Neural progenitor cell (in vitro differentiated cells): ENCODE results near the gene STAG3. TPM values are rescaled to one million over a fixed set of nuclear protein-coding genes. Genes with fewer than 3 reads are reported as not detected.

ENCODE experiments used
- DNase-seq: peaks from one replicate; pipeline ENCODE4 v3.0.0-alpha.2; 2016; ENCODE audit warnings: low spot score
- H2AFZ ChIP-seq: fragments of 200-600 bp; sonication (generic); replicated peaks from 2 replicates; pipeline ENCODE4 v1.6.1; 2016; ENCODE audit warnings: antibody characterized with exemption
- H3F3A ChIP-seq: fragments of 200-600 bp; sonication (generic); 2 replicates; pipeline ENCODE4 v1.6.1; 2016; ENCODE audit warnings: antibody characterized with exemption, low read depth
- H3K27ac ChIP-seq: fragments of 200-600 bp; sonication (generic); 2 replicates; pipeline ENCODE4 v1.5.1; 2016; ENCODE audit warnings: mild to moderate bottlenecking
- H3K27me3 ChIP-seq: fragments of 200-600 bp; sonication (generic); 2 replicates; pipeline ENCODE4 v1.6.1; 2016; ENCODE audit warnings: mild to moderate bottlenecking, moderate library complexity
- H3K36me3 ChIP-seq: fragments of 200-600 bp; sonication (generic); 2 replicates; pipeline ENCODE4 v1.5.1; 2016
- H3K4me1 ChIP-seq: fragments of 200-600 bp; sonication (generic); 2 replicates; pipeline ENCODE4 v1.6.1; 2016; ENCODE audit warnings: mixed run types
- H3K4me2 ChIP-seq: fragments of 200-600 bp; sonication (generic); 2 replicates; pipeline ENCODE4 v1.6.1; 2016
- H3K4me3 ChIP-seq: fragments of 200-600 bp; sonication (generic); 2 replicates; pipeline ENCODE4 v1.5.1; 2016
- H3K79me2 ChIP-seq: fragments of 200-600 bp; sonication (generic); 2 replicates; pipeline ENCODE4 v1.6.1; 2016; ENCODE audit warnings: low read depth
- H3K9ac ChIP-seq: fragments of 200-600 bp; sonication (generic); 2 replicates; pipeline ENCODE4 v1.6.1; 2016
- H3K9me3 ChIP-seq: fragments of 200-600 bp; sonication (generic); 2 replicates; pipeline ENCODE4 v1.5.1; 2016; ENCODE audit warnings: low read depth
- H4K20me1 ChIP-seq: fragments of 200-600 bp; sonication (generic); 2 replicates; pipeline ENCODE4 v1.6.1; 2016; ENCODE audit warnings: low read depth
- H3K27ac Mint-ChIP-seq: 3 replicates; pipeline ENCODE4 v1.8.0; 2021; ENCODE audit warnings: mixed read lengths
- H3K27me3 Mint-ChIP-seq: 2 replicates; pipeline ENCODE4 v1.8.0; 2022; ENCODE audit warnings: low read depth, mild to moderate bottlenecking, inconsistent platforms, moderate library complexity, mixed read lengths; ENCODE audit not compliant: insufficient read depth
- H3K36me3 Mint-ChIP-seq: 3 replicates; pipeline ENCODE4 v1.8.0; 2021; ENCODE audit warnings: mixed read lengths
- H3K4me1 Mint-ChIP-seq: 3 replicates; pipeline ENCODE4 v1.8.0; 2021; ENCODE audit warnings: mixed read lengths
- H3K4me3 Mint-ChIP-seq: 3 replicates; pipeline ENCODE4 v1.8.0; 2021; ENCODE audit warnings: mild to moderate bottlenecking, moderate library complexity, mixed read lengths
- H3K9me3 Mint-ChIP-seq: 3 replicates; pipeline ENCODE4 v1.8.0; 2020; ENCODE audit warnings: mixed read lengths
- EZH2 ChIP-seq: fragments of 200-600 bp; sonication (generic); IDR thresholded peaks from 2 replicates; pipeline ENCODE4 v1.6.1; 2017; ENCODE audit warnings: antibody characterized with exemption, mild to moderate bottlenecking, moderate library complexity
- EZH2phosphoT487 ChIP-seq: fragments of 200-600 bp; sonication (generic); IDR thresholded peaks from 2 replicates; pipeline ENCODE4 v1.6.1; 2017; ENCODE audit warnings: antibody characterized with exemption
- total RNA-seq: library from RNA; depleted of rRNA; stranded (reverse); fragments of >200 nt; gene quantifications from 2 replicates; pipeline ENCODE4 v1.2.3, GENCODE V29; 2015; ENCODE audit warnings: low replicate concordance
- TF ChIP-seq, protein P1 (sequence below): fragments of 200-600 bp; sonication (generic); IDR thresholded peaks from 2 replicates; pipeline ENCODE4 v1.5.1; 2017; ENCODE audit warnings: antibody characterized with exemption, mild to moderate bottlenecking

STAG3 gene
- total RNA-seq, 1 donor from 2014 or later, result 0.58 TPM

DNA sequence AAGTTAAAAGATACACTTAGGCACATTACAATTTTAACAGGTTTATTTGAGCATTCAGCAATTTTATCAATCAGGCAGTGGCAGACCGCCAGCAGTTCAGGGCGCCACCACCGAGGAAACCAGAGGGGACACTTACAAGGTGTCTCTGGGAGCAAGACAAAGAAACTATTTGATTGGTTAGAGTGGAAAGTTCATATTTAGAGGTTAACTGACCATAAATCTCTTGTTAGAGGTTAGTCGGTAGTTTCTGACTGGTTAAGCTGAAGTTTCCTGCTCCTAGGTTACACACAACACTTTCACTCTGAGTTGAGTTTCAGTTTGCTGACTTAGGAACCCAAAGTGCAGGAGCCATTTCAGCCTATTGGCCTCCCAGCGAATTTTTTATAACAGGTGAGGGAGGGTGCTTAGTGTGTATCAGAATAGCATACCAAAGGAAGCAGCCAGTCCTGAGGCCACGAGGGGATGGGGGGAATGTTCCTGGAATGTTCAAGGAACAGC, 31.2 kb downstream of the STAG3 start:
- Histone ChIP-seq H3K27me3 (peaks cover 3% of the 10 kb centered on the region), H3K79me2 (no peaks in the 10 kb centered on the region), H3F3A (peaks cover 6% of the 10 kb centered on the region), H3K4me2 (no peak overlapping the region), H3K36me3 (no peaks in the 10 kb centered on the region), H4K20me1 (no peaks in the 10 kb centered on the region), H3K4me1 (peaks cover 13% of the 10 kb centered on the region), H3K9me3 (no peaks in the 10 kb centered on the region), H3K27ac (no peak overlapping the region), H2AFZ (no peak overlapping the region), H3K9ac (no peak overlapping the region), H3K4me3 (no peak overlapping the region)
- Mint-ChIP-seq H3K27me3 (peaks cover 8% of the 10 kb centered on the region), H3K36me3 (peaks cover 10% of the 10 kb centered on the region), H3K4me1 (peaks cover 9% of the 10 kb centered on the region), H3K9me3 (no peaks in the 10 kb centered on the region), H3K4me3 (no peak overlapping the region), H3K27ac (no peak overlapping the region)
- DNase-seq, result no peak
- TF ChIP-seq, protein P1, sequence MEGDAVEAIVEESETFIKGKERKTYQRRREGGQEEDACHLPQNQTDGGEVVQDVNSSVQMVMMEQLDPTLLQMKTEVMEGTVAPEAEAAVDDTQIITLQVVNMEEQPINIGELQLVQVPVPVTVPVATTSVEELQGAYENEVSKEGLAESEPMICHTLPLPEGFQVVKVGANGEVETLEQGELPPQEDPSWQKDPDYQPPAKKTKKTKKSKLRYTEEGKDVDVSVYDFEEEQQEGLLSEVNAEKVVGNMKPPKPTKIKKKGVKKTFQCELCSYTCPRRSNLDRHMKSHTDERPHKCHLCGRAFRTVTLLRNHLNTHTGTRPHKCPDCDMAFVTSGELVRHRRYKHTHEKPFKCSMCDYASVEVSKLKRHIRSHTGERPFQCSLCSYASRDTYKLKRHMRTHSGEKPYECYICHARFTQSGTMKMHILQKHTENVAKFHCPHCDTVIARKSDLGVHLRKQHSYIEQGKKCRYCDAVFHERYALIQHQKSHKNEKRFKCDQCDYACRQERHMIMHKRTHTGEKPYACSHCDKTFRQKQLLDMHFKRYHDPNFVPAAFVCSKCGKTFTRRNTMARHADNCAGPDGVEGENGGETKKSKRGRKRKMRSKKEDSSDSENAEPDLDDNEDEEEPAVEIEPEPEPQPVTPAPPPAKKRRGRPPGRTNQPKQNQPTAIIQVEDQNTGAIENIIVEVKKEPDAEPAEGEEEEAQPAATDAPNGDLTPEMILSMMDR, result no peak

GRCh38 chr7:100209493-100209892, 31.8 kb downstream of the STAG3 start:
- H3K79me2 ChIP-seq, result no peaks in the 10 kb centered on the region
- no peaks in the 10 kb centered on the region for H3K9me3 ChIP-seq
- Mint-ChIP-seq H3K4me1 (peaks cover 12% of the 10 kb centered on the region), H3K4me3 (no peak overlapping the region), H3K9me3 (no peaks in the 10 kb centered on the region), H3K27me3 (peaks cover 6% of the 10 kb centered on the region), H3K36me3 (peaks cover 10% of the 10 kb centered on the region), H3K27ac (no peak overlapping the region)
- no peaks in the 10 kb centered on the region for H3K36me3 ChIP-seq
- TF ChIP-seq, protein P1, result no peak
- TF ChIP-seq EZH2 (no peak), EZH2phosphoT487 (no peak)
- H3K4me3 ChIP-seq, result no peak overlapping the region
- H3K4me2 ChIP-seq, result no peak overlapping the region
- peaks cover 3% of the 10 kb centered on the region for H3K27me3 ChIP-seq
- no peak overlapping the region for H2AFZ ChIP-seq
- no peaks in the 10 kb centered on the region for H4K20me1 ChIP-seq
- no peak overlapping the region for H3K27ac ChIP-seq
- H3F3A ChIP-seq, result peaks cover 6% of the 10 kb centered on the region
- H3K9ac ChIP-seq, result no peak overlapping the region
- no peak for DNase-seq
- peaks cover 13% of the 10 kb centered on the region for H3K4me1 ChIP-seq

DNA sequence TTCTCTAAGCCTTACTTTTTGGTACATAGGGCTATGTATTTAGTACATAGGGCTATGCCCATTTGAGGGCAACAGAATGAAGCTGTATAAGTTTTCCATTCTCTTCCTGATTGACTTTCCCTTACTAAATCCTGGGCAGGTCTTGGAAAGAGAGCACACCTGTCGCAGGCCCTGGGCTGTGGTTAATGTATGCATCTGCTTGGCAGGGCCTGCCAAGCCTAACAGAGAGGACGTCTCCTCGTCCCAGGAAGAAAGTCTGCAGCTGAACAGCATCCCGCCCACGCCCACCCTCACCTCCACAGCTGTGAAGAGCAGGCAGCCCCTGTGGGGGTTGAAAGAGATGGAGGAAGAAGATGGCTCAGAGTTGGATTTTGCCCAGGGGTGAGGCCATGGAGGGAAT, 33.1 kb downstream of the STAG3 start:
- peaks cover 3% of the 10 kb centered on the region for H3K27me3 ChIP-seq
- no peak overlapping the region for H3K27ac ChIP-seq
- Mint-ChIP-seq H3K4me1 (peaks cover 18% of the 10 kb centered on the region), H3K36me3 (peaks cover 10% of the 10 kb centered on the region), H3K27ac (no peak overlapping the region), H3K4me3 (no peak overlapping the region), H3K27me3 (peaks cover 5% of the 10 kb centered on the region), H3K9me3 (no peaks in the 10 kb centered on the region)
- TF ChIP-seq EZH2phosphoT487 (no peak), EZH2 (no peak)
- TF ChIP-seq, protein P1, result no peak
- H3K4me2 ChIP-seq, result no peak overlapping the region
- no peaks in the 10 kb centered on the region for H3K9me3 ChIP-seq
- H3K79me2 ChIP-seq, result no peaks in the 10 kb centered on the region
- no peak overlapping the region for H3K4me3 ChIP-seq
- H3F3A ChIP-seq, result peaks cover 6% of the 10 kb centered on the region
- H2AFZ ChIP-seq, result no peak overlapping the region
- H4K20me1 ChIP-seq, result no peaks in the 10 kb centered on the region
- H3K4me1 ChIP-seq, result peaks cover 6% of the 10 kb centered on the region
- DNase-seq, result no peak
- H3K9ac ChIP-seq, result no peak overlapping the region
- no peaks in the 10 kb centered on the region for H3K36me3 ChIP-seq
